Upper lobe of right lung (tissue), 1 donor: ENCODE data around the gene CMSS1. TPM values are rescaled to one million over a fixed set of nuclear protein-coding genes. Genes with fewer than 3 reads are reported as not detected.
A peak's percentile ranks its signal among the peaks of the same experiment; 100 is the strongest.

Source experiments
- ATAC-seq: fragments of 200-7000 bp; cut with Tn5 transposase; one replicate; pipeline ENCODE4 v1.9.1; 2020; ENCODE audit warnings: mild to moderate bottlenecking, moderate library complexity
- DNase-seq: peaks from one replicate; pipeline ENCODE4 v3.0.0-alpha.2; 2020
- H3K27ac ChIP-seq: fragments of 200-600 bp; one replicate; pipeline ENCODE4 v1.8.0; 2022
- H3K27me3 ChIP-seq: fragments of 200-600 bp; one replicate; pipeline ENCODE4 v1.8.0; 2022; ENCODE audit warnings: mild to moderate bottlenecking
- H3K36me3 ChIP-seq: fragments of 200-600 bp; one replicate; pipeline ENCODE4 v1.8.0; 2022
- H3K4me1 ChIP-seq: fragments of 200-600 bp; one replicate; pipeline ENCODE4 v1.8.0; 2022
- H3K4me3 ChIP-seq: fragments of 200-600 bp; one replicate; pipeline ENCODE4 v1.8.0; 2022; ENCODE audit warnings: mild to moderate bottlenecking
- H3K9me3 ChIP-seq: fragments of 200-600 bp; one replicate; pipeline ENCODE4 v1.8.0; 2022
- intact Hi-C: fragments of 100-400 bp; cut with DNase I; formaldehyde crosslinking; loops from one replicate; pipeline ENCODE4 v1.11.0; 2022
- total RNA-seq: library from RNA; stranded (reverse); fragmentation: NEBNext Ultra II Directional; extraction: Animal tissue kit (Norgen Biotek cat#: 25700); gene quantifications from one replicate; pipeline ENCODE4 v1.2.1, GENCODE V29; 2021
- TF ChIP-seq, protein P1 (sequence below): fragments of 200-600 bp; IDR thresholded peaks from one replicate; pipeline ENCODE4 v1.8.0; 2022; ENCODE audit warnings: antibody characterized with exemption
- donor health status: DM: no; HTN: yes; CAD: no; lungs with severe emphysema.

Gene CMSS1
- total RNA-seq, 1 donor from 2014 or later = 20.6 TPM

- TF ChIP-seq, protein P1, sequence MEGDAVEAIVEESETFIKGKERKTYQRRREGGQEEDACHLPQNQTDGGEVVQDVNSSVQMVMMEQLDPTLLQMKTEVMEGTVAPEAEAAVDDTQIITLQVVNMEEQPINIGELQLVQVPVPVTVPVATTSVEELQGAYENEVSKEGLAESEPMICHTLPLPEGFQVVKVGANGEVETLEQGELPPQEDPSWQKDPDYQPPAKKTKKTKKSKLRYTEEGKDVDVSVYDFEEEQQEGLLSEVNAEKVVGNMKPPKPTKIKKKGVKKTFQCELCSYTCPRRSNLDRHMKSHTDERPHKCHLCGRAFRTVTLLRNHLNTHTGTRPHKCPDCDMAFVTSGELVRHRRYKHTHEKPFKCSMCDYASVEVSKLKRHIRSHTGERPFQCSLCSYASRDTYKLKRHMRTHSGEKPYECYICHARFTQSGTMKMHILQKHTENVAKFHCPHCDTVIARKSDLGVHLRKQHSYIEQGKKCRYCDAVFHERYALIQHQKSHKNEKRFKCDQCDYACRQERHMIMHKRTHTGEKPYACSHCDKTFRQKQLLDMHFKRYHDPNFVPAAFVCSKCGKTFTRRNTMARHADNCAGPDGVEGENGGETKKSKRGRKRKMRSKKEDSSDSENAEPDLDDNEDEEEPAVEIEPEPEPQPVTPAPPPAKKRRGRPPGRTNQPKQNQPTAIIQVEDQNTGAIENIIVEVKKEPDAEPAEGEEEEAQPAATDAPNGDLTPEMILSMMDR = no peak
- Histone ChIP-seq H3K36me3 (no peaks in the 10 kb centered on the region), H3K27ac (no peak overlapping the region), H3K27me3 (no peaks in the 10 kb centered on the region), H3K4me3 (no peak overlapping the region), H3K9me3 (no peaks in the 10 kb centered on the region), H3K4me1 (peaks cover 5% of the 10 kb centered on the region)
- no peak for ATAC-seq
- intact Hi-C loops = no loop called here
- DNase-seq = no peak
Observed at GRCh38 chr3:100057716-100058575, 240.3 kb downstream of the CMSS1 start.

- TF ChIP-seq, protein P1 = no peak
- Histone ChIP-seq H3K36me3 (no peaks in the 10 kb centered on the region), H3K9me3 (no peaks in the 10 kb centered on the region), H3K4me1 (peaks cover 15% of the 10 kb centered on the region), H3K27me3 (no peaks in the 10 kb centered on the region), H3K27ac (no peak overlapping the region), H3K4me3 (no peak overlapping the region)
- intact Hi-C loops = no loop called here
- ATAC-seq (no peak), DNase-seq (no peak)
Observed at GRCh38 chr3:100059472-100059871, 241.8 kb downstream of the CMSS1 start.

- intact Hi-C loops = loop anchor here (10.0 kb wide), 1 partner anchor 194 kb away; no protein-coding TSS in a partner anchor
- TF ChIP-seq, protein P1 = no peak
- Histone ChIP-seq H3K9me3 (no peaks in the 10 kb centered on the region), H3K27ac (no peak overlapping the region), H3K36me3 (no peaks in the 10 kb centered on the region), H3K27me3 (no peaks in the 10 kb centered on the region), H3K4me1 (peaks cover 19% of the 10 kb centered on the region), H3K4me3 (no peak overlapping the region)
- no peak for DNase-seq
- peak; percentile 35 for ATAC-seq
Observed at GRCh38 chr3:100060685-100061484, 243.2 kb downstream of the CMSS1 start.

- TF ChIP-seq, protein P1 = no peak
- intact Hi-C loops = loop anchor here (10.0 kb wide), 1 partner anchor 192 kb away; no protein-coding TSS in a partner anchor
Observed at GRCh38 chr3:100062665-100063064, 245.0 kb downstream of the CMSS1 start.

DNA sequence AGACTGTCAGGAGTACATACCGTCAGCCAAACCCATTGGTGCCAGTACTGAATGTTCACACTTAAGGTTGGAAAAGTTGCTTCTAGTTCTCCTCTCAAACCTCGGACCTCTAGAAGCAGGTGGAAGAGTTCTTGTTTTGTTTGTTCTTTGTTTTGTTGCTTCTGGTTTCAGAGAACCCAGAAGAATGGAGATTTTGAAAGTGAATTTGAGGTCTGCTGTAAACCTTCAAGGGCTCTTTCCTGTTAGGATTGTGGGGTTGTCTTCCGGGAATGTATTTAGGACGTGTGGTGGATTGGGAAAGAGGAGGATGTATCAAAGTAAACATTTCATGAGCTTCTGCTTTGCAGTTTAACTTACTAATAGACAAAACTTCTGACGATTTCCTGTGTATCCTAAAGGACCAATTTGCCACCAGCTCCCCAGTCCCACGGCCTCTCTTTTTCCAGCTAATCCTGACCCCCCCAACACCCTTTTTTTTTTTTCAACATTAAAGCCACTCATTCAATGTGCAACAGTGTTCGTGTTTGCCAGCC is 246.3 kb downstream of the CMSS1 start:
- Histone ChIP-seq H3K9me3 (no peaks in the 10 kb centered on the region), H3K27me3 (no peaks in the 10 kb centered on the region), H3K4me1 (peaks cover 21% of the 10 kb centered on the region), H3K36me3 (no peaks in the 10 kb centered on the region), H3K4me3 (no peak overlapping the region), H3K27ac (peak overlapping the region; percentile 55)
- ATAC-seq = peak; percentile 77
- intact Hi-C loops = loop anchor here (10.0 kb wide), 1 partner anchor 191 kb away; no protein-coding TSS in a partner anchor
- no peak for DNase-seq
- TF ChIP-seq, protein P1 = no peak

More at GRCh38 chr3:100062665-100063064, 245.0 kb downstream of the CMSS1 start:
- Histone ChIP-seq H3K27ac (no peak overlapping the region), H3K36me3 (no peaks in the 10 kb centered on the region), H3K27me3 (no peaks in the 10 kb centered on the region), H3K9me3 (no peaks in the 10 kb centered on the region), H3K4me1 (peaks cover 19% of the 10 kb centered on the region), H3K4me3 (no peak overlapping the region)
- ATAC-seq (no peak), DNase-seq (no peak)
